Measurements from ENCODE around the gene DGKB. TPM values are rescaled to one million over a fixed set of nuclear protein-coding genes. Genes with fewer than 3 reads are reported as not detected.
A peak's percentile ranks its signal among the peaks of the same experiment; 100 is the strongest.

DGKB gene
- total and polyA plus RNA-seq, 8 donors, result 0.20 to 260 (median 3.2) TPM; not detected in 4

- H3K4me1 ChIP-seq, result no peaks in the 10 kb centered on the region
- DNase-seq, result no peak
- H3K9me3 ChIP-seq, result peaks cover 0 to 8% (median 4%) of the 10 kb centered on the region in 4 donors
- intact Hi-C loops (cut with DNase I; ENCODE audit: low total_unique reads), result no loop called here
- no peak overlapping the region for H3K27ac ChIP-seq
- no peak overlapping the region for H3K4me3 ChIP-seq
- no peaks in the 10 kb centered on the region for H3K27me3 ChIP-seq
- H3K36me3 ChIP-seq, result no peaks in the 10 kb centered on the region
- no peak for TF ChIP-seq POLR2A (IDR thresholded peaks at IDR 0.05)
- no peak for TF ChIP-seq EP300 (IDR thresholded peaks at IDR 0.05)
- no peak for TF ChIP-seq POLR2AphosphoS5 (IDR thresholded peaks at IDR 0.05)
- TF ChIP-seq CTCF (IDR thresholded peaks at IDR 0.05), result no peak
- WGBS, 5 donors, result 95 to 100% (median 97%) methylated on average over 1 of the region's 1 CpG
These were observed 477.9 kb downstream of the DGKB start for GRCh38 chr7:14424675-14425074.

GRCh38 chr7:14420768-14421167 lies 481.8 kb downstream of the DGKB start:
- WGBS, 5 donors, result 65 to 76% (median 67%) methylated on average over 5 of the region's 5 CpGs

GRCh38 chr7:14419531-14419930 lies 483.0 kb downstream of the DGKB start:
- no peaks in the 10 kb centered on the region for H3K36me3 ChIP-seq
- intact Hi-C loops (cut with DNase I; ENCODE audit: low total_unique reads), result no loop called here
- no peaks in the 10 kb centered on the region for H3K9me3 ChIP-seq
- 16 to 30% (median 17%) methylated on average over 2 of the region's 2 CpGs for WGBS, 5 donors
- DNase-seq, result peak in 1 of 2 donors; percentile 2
- H3K4me3 ChIP-seq, result no peak overlapping the region
- TF ChIP-seq POLR2A (IDR thresholded peaks at IDR 0.05) (no peak), EP300 (IDR thresholded peaks at IDR 0.05) (no peak), POLR2AphosphoS5 (IDR thresholded peaks at IDR 0.05) (no peak), CTCF (IDR thresholded peaks at IDR 0.05) (no peak)
- no peaks in the 10 kb centered on the region for H3K4me1 ChIP-seq
- no peak overlapping the region for H3K27ac ChIP-seq
- H3K27me3 ChIP-seq, result no peaks in the 10 kb centered on the region

More at GRCh38 chr7:14420768-14421167, 481.8 kb downstream of the DGKB start:
- H3K27me3 ChIP-seq, result no peaks in the 10 kb centered on the region
- no peak for DNase-seq
- intact Hi-C loops (cut with DNase I; ENCODE audit: low total_unique reads), result no loop called here
- no peak overlapping the region for H3K4me3 ChIP-seq
- H3K27ac ChIP-seq, result no peak overlapping the region
- H3K4me1 ChIP-seq, result no peaks in the 10 kb centered on the region
- H3K36me3 ChIP-seq, result no peaks in the 10 kb centered on the region
- no peak for TF ChIP-seq EP300 (IDR thresholded peaks at IDR 0.05)
- TF ChIP-seq POLR2A (IDR thresholded peaks at IDR 0.05), result no peak
- no peaks in the 10 kb centered on the region for H3K9me3 ChIP-seq

- Histone ChIP-seq H3K4me3 (no peak overlapping the region), H3K4me1 (no peaks in the 10 kb centered on the region), H3K9me3 (no peaks in the 10 kb centered on the region), H3K27me3 (no peaks in the 10 kb centered on the region), H3K27ac (no peak overlapping the region), H3K36me3 (no peaks in the 10 kb centered on the region)
- 30 to 55% (median 43%) methylated on average over 1 of the region's 1 CpG for WGBS, 5 donors
- no peak for TF ChIP-seq POLR2A (IDR thresholded peaks at IDR 0.05)
- no peak for TF ChIP-seq EP300 (IDR thresholded peaks at IDR 0.05)
- no peak for TF ChIP-seq POLR2AphosphoS5 (IDR thresholded peaks at IDR 0.05)
- no peak for TF ChIP-seq CTCF (IDR thresholded peaks at IDR 0.05)
- DNase-seq, result no peak
- intact Hi-C loops (cut with DNase I; ENCODE audit: low total_unique reads), result no loop called here
These were observed 483.9 kb downstream of the DGKB start for GRCh38 chr7:14418633-14419032.

- no peak overlapping the region for H3K4me3 ChIP-seq
- H3K27ac ChIP-seq, result no peak overlapping the region
- no peaks in the 10 kb centered on the region for H3K36me3 ChIP-seq
- TF ChIP-seq POLR2A (IDR thresholded peaks at IDR 0.05) (no peak), EP300 (IDR thresholded peaks at IDR 0.05) (no peak), POLR2AphosphoS5 (IDR thresholded peaks at IDR 0.05) (no peak), CTCF (IDR thresholded peaks at IDR 0.05) (no peak)
- no peaks in the 10 kb centered on the region for H3K4me1 ChIP-seq
- 48 to 59% (median 54%) methylated on average over 3 of the region's 3 CpGs for WGBS, 5 donors
- no peaks in the 10 kb centered on the region for H3K27me3 ChIP-seq
- intact Hi-C loops (cut with DNase I; ENCODE audit: low total_unique reads), result no loop called here
- H3K9me3 ChIP-seq, result no peaks in the 10 kb centered on the region
- DNase-seq, result no peak
These were observed 488.1 kb downstream of the DGKB start for GRCh38 chr7:14414274-14414986.

Measured in stomach (tissue), 9 donors.